ENCODE data around the gene B3GAT3.

The B3GAT3 gene

DNA sequence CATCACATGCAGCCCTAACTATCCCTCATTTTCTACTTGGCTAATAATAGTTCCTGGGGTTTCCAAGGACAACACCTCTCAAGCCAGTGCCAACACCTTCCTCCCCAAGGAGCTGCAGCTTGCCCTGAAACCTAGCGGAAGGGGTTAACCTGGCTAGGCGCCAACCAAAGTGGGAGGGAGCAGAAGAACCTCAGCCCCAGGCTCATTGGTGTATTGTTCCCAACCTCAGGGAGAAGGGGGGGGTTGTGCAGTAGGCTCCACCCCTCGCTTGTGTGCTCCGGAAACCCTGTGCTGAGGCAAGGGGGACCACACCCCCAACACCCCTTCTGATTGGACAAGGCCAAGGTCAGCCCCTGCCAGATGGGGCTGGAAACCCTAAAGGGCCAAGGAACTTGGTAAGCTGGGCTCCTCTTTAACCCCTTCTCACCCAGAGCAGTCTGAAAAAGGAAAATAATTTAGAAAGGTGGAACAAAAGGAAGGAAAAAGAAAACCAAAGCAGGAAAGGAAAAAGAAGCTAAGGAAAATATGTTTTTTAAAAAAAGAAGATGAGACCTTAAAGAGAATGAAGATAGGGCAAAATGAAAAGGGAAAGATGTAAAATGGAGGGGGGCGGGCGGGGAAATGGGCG, 22.6 kb downstream of the B3GAT3 start (continued):
- TF ChIP-seq SP2 (tag by site-specific recombination; IDR thresholded peaks at IDR 0.05) = peak; percentile 92

DNA sequence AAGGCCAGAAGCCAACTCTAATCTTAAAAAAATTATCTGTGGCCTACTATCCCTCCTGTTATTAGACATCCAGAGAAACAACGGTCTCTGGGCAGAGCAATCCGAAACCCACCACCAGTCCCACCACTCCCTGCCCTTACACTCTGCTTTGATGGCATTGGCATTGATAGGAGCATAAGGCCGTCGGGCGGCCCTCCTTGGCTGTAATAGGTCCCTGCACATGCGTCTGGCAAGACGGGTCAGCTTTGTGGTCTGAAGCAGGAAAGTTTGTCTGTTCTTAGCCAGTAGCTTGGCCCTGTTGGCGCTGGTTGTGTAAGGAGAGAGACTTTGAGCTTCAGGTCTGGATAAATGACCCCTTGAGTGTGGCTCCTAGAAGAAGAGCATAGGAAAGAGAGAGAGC, 26.7 kb downstream of the B3GAT3 start:
- Histone ChIP-seq H3K36me3 (ENCODE audit: control insufficient read depth in 2 of 2, insufficient read depth in 1 of 2, low read length in 2 of 2) (peaks cover 17 to 72% of the 10 kb centered on the region in 2 experiments; a peak in 2 of 3 replicates), H3K4me1 (ENCODE audit: control insufficient read depth, insufficient read depth, low read length) (no peaks in the 10 kb centered on the region), H3K27ac (ENCODE audit: extremely low read depth, low read depth, low read length) (no peak overlapping the region), H3K9me3 (ENCODE audit: control insufficient read depth, insufficient read depth, low read depth, low read length) (no peaks in the 10 kb centered on the region), H3K4me3 (ENCODE audit: low read depth, low read length) (no peak overlapping the region)
- ChIA-PET POLR2A (interaction anchor here (1.1 to 6.0 kb wide), 2 partner anchors 21 to 26 kb away, joined by 3 to 109 read pairs; partner anchors contain the start of genes B3GAT3 and EEF1G), CTCF (interaction anchor here (1.4 to 2.7 kb wide), 2 partner anchors 17 to 20 kb away, joined by 5 to 15 read pairs; partner anchors contain the start of gene EML3)
- TF ChIP-seq ZNF843 (tag by site-specific recombination; IDR thresholded peaks at IDR 0.05) = no peak
- TF ChIP-seq SP3 (tag by site-specific recombination; IDR thresholded peaks at IDR 0.05) = no peak

DNA sequence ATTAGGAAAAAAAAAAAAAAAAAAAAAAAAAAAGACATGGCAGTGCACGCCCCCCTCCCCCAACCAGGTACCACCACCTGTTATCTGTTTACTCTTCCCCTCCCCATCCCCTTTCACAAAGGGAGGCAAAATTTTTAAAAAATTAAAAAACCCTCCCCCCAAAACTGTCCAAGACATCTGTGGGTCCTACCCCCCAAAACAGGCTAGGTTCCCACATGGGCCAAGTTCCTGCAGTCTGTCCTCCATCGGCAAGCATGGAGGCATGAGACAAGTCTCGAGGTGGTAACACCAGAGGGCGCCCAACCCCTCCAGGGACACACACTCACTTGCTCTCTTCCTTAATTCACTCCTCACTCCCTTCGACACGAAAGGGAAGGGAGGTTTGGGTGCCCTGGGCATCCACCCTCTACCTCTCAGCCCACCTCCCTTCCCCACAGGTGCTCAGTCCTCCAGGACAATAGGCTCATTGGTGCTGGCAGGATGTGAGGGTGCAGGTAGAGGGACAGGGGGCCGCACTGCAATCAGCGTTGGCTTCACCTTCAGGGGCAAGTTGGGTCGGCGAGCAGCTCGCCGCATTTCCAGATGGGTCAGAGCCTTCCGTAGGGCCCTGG, 28.2 kb downstream of the B3GAT3 start:
- no peaks in the 10 kb centered on the region for H3K4me1 ChIP-seq (ENCODE audit: control insufficient read depth, insufficient read depth, low read length)
- no peak overlapping the region for H3K27ac ChIP-seq (ENCODE audit: extremely low read depth, low read depth, low read length)
- POLR2A ChIA-PET = interaction anchor here (0.6 to 6.0 kb wide), 12 partner anchors 7 to 278 kb away, joined by 3 to 140 read pairs (median 12); partner anchors contain the start of genes B3GAT3, C11orf98, CSKMT and EEF1G
- no peak overlapping the region for H3K4me3 ChIP-seq (ENCODE audit: low read depth, low read length)
- H3K9me3 ChIP-seq (ENCODE audit: control insufficient read depth, insufficient read depth, low read depth, low read length) = no peaks in the 10 kb centered on the region
- CTCF ChIA-PET = interaction anchor here (0.6 to 3.5 kb wide), 19 partner anchors 10 to 199 kb away, joined by 3 to 19 read pairs (median 4); partner anchors contain the start of genes B3GAT3, EEF1G, EML3 and LRRN4CL
- peaks cover 17 to 66% of the 10 kb centered on the region in 2 experiments; a peak in 2 of 3 replicates for H3K36me3 ChIP-seq (ENCODE audit: control insufficient read depth in 2 of 2, insufficient read depth in 1 of 2, low read length in 2 of 2)
- no peak for TF ChIP-seq FEZF1 (tag by site-specific recombination; IDR thresholded peaks at IDR 0.05)
- 0 out of 2 replicates have a peak, but pooled peaks have one; percentile 14 for TF ChIP-seq ZNF660 (tag by site-specific recombination; IDR thresholded peaks at IDR 0.05)
- no peak for TF ChIP-seq ZNF23 (tag by site-specific recombination; IDR thresholded peaks at IDR 0.05; ENCODE audit: borderline replicate concordance)
- no peak for TF ChIP-seq ZNF114 (tag by site-specific recombination; IDR thresholded peaks at IDR 0.05)
- TF ChIP-seq, protein P1, sequence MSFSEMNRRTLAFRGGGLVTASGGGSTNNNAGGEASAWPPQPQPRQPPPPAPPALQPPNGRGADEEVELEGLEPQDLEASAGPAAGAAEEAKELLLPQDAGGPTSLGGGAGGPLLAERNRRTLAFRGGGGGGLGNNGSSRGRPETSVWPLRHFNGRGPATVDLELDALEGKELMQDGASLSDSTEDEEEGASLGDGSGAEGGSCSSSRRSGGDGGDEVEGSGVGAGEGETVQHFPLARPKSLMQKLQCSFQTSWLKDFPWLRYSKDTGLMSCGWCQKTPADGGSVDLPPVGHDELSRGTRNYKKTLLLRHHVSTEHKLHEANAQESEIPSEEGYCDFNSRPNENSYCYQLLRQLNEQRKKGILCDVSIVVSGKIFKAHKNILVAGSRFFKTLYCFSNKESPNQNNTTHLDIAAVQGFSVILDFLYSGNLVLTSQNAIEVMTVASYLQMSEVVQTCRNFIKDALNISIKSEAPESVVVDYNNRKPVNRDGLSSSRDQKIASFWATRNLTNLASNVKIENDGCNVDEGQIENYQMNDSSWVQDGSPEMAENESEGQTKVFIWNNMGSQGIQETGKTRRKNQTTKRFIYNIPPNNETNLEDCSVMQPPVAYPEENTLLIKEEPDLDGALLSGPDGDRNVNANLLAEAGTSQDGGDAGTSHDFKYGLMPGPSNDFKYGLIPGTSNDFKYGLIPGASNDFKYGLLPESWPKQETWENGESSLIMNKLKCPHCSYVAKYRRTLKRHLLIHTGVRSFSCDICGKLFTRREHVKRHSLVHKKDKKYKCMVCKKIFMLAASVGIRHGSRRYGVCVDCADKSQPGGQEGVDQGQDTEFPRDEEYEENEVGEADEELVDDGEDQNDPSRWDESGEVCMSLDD (tag by site-specific recombination; IDR thresholded peaks at IDR 0.05) = peak; percentile 69; the same call in 1 of the 2 replicates
- TF ChIP-seq ZNF2 (tag by site-specific recombination; IDR thresholded peaks at IDR 0.05) = peak; percentile 46; the same call in 1 of the 2 replicates
- no peak for TF ChIP-seq YY1 (tag by site-specific recombination; IDR thresholded peaks at IDR 0.05)
- no peak for TF ChIP-seq ZNF626 (tag by site-specific recombination; IDR thresholded peaks at IDR 0.05)
- TF ChIP-seq ZNF830 (tag by site-specific recombination; IDR thresholded peaks at IDR 0.05; ENCODE audit: low read depth) = no peak
- TF ChIP-seq ZNF10 (tag by site-specific recombination; IDR thresholded peaks at IDR 0.05) = no peak
- TF ChIP-seq, protein P2, sequence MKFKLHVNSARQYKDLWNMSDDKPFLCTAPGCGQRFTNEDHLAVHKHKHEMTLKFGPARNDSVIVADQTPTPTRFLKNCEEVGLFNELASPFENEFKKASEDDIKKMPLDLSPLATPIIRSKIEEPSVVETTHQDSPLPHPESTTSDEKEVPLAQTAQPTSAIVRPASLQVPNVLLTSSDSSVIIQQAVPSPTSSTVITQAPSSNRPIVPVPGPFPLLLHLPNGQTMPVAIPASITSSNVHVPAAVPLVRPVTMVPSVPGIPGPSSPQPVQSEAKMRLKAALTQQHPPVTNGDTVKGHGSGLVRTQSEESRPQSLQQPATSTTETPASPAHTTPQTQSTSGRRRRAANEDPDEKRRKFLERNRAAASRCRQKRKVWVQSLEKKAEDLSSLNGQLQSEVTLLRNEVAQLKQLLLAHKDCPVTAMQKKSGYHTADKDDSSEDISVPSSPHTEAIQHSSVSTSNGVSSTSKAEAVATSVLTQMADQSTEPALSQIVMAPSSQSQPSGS (tag by site-specific recombination; IDR thresholded peaks at IDR 0.05; ENCODE audit: low read depth) = no peak
- TF ChIP-seq ZNF558 (tag by site-specific recombination; IDR thresholded peaks at IDR 0.05) = no peak
- TF ChIP-seq, protein P3, sequence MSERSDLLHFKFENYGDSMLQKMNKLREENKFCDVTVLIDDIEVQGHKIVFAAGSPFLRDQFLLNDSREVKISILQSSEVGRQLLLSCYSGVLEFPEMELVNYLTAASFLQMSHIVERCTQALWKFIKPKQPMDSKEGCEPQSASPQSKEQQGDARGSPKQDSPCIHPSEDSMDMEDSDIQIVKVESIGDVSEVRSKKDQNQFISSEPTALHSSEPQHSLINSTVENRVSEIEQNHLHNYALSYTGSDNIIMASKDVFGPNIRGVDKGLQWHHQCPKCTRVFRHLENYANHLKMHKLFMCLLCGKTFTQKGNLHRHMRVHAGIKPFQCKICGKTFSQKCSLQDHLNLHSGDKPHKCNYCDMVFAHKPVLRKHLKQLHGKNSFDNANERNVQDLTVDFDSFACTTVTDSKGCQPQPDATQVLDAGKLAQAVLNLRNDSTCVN (tag by site-specific recombination; optimal IDR thresholded peaks at IDR 0.05) = peak; percentile 10
- TF ChIP-seq ZNF596 (tag by site-specific recombination; IDR thresholded peaks at IDR 0.05) = no peak
- TF ChIP-seq, protein P4, sequence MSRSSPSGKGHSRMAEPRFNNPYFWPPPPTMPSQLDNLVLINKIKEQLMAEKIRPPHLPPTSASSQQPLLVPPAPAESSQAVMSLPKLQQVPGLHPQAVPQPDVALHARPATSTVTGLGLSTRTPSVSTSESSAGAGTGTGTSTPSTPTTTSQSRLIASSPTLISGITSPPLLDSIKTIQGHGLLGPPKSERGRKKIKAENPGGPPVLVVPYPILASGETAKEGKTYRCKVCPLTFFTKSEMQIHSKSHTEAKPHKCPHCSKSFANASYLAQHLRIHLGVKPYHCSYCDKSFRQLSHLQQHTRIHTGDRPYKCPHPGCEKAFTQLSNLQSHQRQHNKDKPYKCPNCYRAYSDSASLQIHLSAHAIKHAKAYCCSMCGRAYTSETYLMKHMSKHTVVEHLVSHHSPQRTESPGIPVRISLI (tag by site-specific recombination; IDR thresholded peaks at IDR 0.05) = peak; percentile 73
- TF ChIP-seq ZNF202 (tag by site-specific recombination; IDR thresholded peaks at IDR 0.05; ENCODE audit: borderline replicate concordance) = no peak
- peak; percentile 88 for TF ChIP-seq ZNF600 (tag by site-specific recombination; IDR thresholded peaks at IDR 0.05)
- TF ChIP-seq ZBTB17 (tag by site-specific recombination; IDR thresholded peaks at IDR 0.05) = peak; percentile 59
- TF ChIP-seq ZFP37 (tag by site-specific recombination; IDR thresholded peaks at IDR 0.05) = no peak
- TF ChIP-seq KLF7 (tag by site-specific recombination; IDR thresholded peaks at IDR 0.05; ENCODE audit: borderline replicate concordance) = no peak
- TF ChIP-seq, protein P5, sequence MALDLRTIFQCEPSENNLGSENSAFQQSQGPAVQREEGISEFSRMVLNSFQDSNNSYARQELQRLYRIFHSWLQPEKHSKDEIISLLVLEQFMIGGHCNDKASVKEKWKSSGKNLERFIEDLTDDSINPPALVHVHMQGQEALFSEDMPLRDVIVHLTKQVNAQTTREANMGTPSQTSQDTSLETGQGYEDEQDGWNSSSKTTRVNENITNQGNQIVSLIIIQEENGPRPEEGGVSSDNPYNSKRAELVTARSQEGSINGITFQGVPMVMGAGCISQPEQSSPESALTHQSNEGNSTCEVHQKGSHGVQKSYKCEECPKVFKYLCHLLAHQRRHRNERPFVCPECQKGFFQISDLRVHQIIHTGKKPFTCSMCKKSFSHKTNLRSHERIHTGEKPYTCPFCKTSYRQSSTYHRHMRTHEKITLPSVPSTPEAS (tag by site-specific recombination; IDR thresholded peaks at IDR 0.05) = no peak
- TF ChIP-seq ZSCAN23 (tag by site-specific recombination; IDR thresholded peaks at IDR 0.05) = no peak
